Measurements from ENCODE around the gene PHLDB1. TPM values are rescaled to one million over a fixed set of nuclear protein-coding genes. Genes with fewer than 3 reads are reported as not detected.

PHLDB1 gene
- total RNA-seq, 1 donor from 2014 or later: 53.8 TPM

GRCh38 chr11:118705111-118705741 is 97.8 kb downstream of the PHLDB1 start:
- FAIRE-seq (no peak), DNase-seq (ENCODE audit: low spot score in 2 of 2) (no peak)

DNA sequence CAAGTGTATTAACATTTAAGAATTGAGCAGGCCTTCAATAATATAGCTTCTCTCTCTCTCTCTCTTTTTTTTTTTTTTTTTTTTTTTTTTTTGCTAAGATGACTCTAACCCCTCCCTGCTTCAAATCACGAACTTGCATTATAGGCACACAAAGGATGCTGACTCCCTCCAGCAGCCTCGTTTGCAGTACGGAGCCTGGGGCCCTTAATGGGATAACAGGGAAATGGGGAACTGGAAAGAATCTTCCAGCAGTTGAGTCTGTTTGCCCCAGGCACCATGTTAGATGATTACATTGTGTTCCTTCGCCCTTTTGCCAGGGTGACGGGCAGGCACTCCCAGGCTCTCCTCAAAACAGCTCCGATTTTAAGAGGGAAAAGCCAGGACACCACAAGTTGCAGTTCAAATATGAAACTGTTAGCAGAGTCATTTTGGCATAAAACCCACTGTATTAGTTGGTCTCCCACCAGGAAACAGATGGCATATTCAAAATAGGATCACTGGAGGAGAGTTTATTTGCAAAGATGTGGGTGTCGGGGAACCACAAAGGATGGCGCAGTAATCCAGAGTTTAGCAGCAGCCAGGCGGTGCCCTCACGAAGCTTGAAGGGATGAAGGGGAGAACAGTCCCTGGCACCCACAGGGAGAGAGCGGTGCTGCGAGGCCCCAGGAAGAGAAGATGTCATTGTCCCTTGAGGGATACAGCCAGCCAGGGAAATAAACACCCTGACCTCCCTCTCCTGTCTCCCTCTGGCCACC is 98.6 kb downstream of the PHLDB1 start:
- DNase-seq (ENCODE audit: low spot score in 2 of 2) (no peak), FAIRE-seq (no peak)

- FAIRE-seq (no peak), DNase-seq (ENCODE audit: low spot score in 2 of 2) (no peak)
These were observed 99.1 kb downstream of the PHLDB1 start for GRCh38 chr11:118706546-118706825.

Small RNA genes within 50 kb of the gene (small RNA-seq; reads per million reads assigned to genes)
- gene RNU6-1157P (not detected), gene RNU6-376P (not detected)

Other genes starting within 250 kb of the PHLDB1 start
- gene UBE4A, start 248.0 kb upstream of the PHLDB1 start, total RNA-seq: 58.3 TPM
- 76.2 TPM for gene ATP5MG, start 206.0 kb upstream of the PHLDB1 start, total RNA-seq
- gene KMT2A, start 171.1 kb upstream of the PHLDB1 start, total RNA-seq: 35.9 TPM
- 2.4 TPM for gene TTC36, start 80.1 kb upstream of the PHLDB1 start, total RNA-seq
- 27.3 TPM for gene TMEM25, start 76.4 kb upstream of the PHLDB1 start, total RNA-seq
- 69.7 TPM for gene IFT46, start 41.7 kb upstream of the PHLDB1 start, total RNA-seq
- 71.3 TPM for gene ARCN1, start 35.2 kb upstream of the PHLDB1 start, total RNA-seq
- not detected for gene TREH, start 72.0 kb downstream of the PHLDB1 start, total RNA-seq
- gene DDX6, start 183.5 kb downstream of the PHLDB1 start, total RNA-seq: 236 TPM

All from frontal cortex (tissue), 4 donors.